Loucy (cell line): ENCODE results near the gene UBALD1.

Source experiments
- EZH2phosphoT487 ChIP-seq: fragments of 200-600 bp; IDR thresholded peaks from 2 replicates; pipeline ENCODE4 v1.6.1; 2018; ENCODE audit warnings: antibody characterized with exemption, mild to moderate bottlenecking, moderate library complexity, borderline replicate concordance
- TF ChIP-seq, protein P1 (sequence below): fragments of 200-600 bp; sonication (generic); conservative IDR thresholded peaks from 2 replicates; pipeline ENCODE4 v1.5.1; 2014; ENCODE audit warnings: mild to moderate bottlenecking, antibody characterized with exemption, low read length

DNA sequence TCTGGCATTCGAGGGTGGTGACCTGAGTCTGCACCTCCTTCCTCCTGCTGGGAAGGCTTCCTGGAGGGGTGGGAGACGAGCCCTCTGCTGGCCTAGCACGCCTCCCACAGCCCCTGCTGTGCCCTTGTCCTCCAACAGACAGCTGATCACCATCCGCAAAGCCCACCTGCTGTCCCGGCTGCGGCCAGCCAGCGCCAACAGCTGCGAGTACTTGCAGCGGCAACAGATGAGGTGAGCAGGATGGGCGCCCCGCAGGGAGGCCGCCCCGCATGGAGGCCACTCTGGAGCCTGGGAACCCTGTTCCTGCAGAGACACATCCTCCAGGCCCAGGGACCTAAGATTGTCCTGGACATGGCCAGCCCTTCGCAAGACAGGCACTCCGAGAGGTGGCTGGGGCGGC, 21.6 kb downstream of the UBALD1 start:
- TF ChIP-seq, protein P1, sequence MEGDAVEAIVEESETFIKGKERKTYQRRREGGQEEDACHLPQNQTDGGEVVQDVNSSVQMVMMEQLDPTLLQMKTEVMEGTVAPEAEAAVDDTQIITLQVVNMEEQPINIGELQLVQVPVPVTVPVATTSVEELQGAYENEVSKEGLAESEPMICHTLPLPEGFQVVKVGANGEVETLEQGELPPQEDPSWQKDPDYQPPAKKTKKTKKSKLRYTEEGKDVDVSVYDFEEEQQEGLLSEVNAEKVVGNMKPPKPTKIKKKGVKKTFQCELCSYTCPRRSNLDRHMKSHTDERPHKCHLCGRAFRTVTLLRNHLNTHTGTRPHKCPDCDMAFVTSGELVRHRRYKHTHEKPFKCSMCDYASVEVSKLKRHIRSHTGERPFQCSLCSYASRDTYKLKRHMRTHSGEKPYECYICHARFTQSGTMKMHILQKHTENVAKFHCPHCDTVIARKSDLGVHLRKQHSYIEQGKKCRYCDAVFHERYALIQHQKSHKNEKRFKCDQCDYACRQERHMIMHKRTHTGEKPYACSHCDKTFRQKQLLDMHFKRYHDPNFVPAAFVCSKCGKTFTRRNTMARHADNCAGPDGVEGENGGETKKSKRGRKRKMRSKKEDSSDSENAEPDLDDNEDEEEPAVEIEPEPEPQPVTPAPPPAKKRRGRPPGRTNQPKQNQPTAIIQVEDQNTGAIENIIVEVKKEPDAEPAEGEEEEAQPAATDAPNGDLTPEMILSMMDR, result no peak
- no peak for TF ChIP-seq EZH2phosphoT487
